ENCODE measurements around the gene AREL1. TPM values are rescaled to one million over a fixed set of nuclear protein-coding genes. Genes with fewer than 3 reads are reported as not detected.

Gene AREL1
- total and polyA plus RNA-seq, 2 of the 8 experiments (the other 6 are each of a cell fraction or from before 2014, with no cell fraction given): 31.4 to 49.1 TPM

DNA sequence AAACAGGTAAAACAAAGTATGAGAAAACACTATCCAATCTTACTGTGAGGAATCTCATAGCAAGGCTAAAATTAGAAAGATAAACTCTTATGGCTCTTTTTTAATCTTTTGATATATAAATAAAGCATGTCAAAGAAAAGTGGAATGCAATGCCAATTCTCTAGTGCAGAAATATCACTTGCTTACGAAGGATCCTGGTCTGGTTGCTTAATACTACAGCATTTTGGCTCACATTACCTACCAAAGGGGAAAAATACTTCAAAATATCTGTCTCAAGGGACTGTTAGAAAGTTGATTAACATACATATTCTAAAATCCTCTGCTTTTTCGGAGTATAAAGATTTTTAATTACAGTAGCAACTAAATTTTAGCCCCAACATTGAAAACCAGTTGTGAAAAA is 21.4 kb downstream of the AREL1 start:
- Histone ChIP-seq H4K20me1 (replicated peaks in 1 of 2; ENCODE audit: control insufficient read depth in 1 of 2, insufficient read depth in 2 of 2, low read length in 2 of 2) (peaks cover 0 to 3% of the 10 kb centered on the region in 2 experiments), H3K4ac (replicated peaks; ENCODE audit: insufficient read length, low read depth, low read length) (no peak overlapping the region), H3K36me3 (ENCODE audit: control insufficient read depth in 2 of 4, insufficient read depth in 4 of 4, low read length in 3 of 4) (peaks cover 0 to 13% (median 4%) of the 10 kb centered on the region in 4 experiments; a peak in 7 of 8 replicates), H3K23ac (ENCODE audit: insufficient read length) (no peak overlapping the region), H2BK20ac (ENCODE audit: low read length) (no peak overlapping the region), H2BK120ac (replicated peaks; ENCODE audit: low read depth, low read length) (no peak overlapping the region), H3K27me3 (replicated peaks in 1 of 4; ENCODE audit: control insufficient read depth in 3 of 4, extremely low read depth in 1 of 4, insufficient read depth in 3 of 4, low read length in 3 of 4) (no peaks in the 10 kb centered on the region), H3K27ac (ENCODE audit: low read depth, low read length) (no peak overlapping the region), H3K18ac (ENCODE audit: extremely low read depth, low read length) (no peak overlapping the region), H3K9me3 (ENCODE audit: insufficient read depth in 2 of 2, low read depth in 1 of 2, low read length in 1 of 2) (no peaks in the 10 kb centered on the region), H2AFZ (ENCODE audit: low read length) (no peak overlapping the region), H3K79me1 (ENCODE audit: low read depth, low read length) (peaks cover 3% of the 10 kb centered on the region; the same call in 1 of the 2 replicates), H3K79me2 (ENCODE audit: control insufficient read depth in 1 of 2, insufficient read depth in 2 of 2, low read length in 2 of 2) (peaks cover 0 to 20% of the 10 kb centered on the region in 2 experiments; a peak in 2 of 4 replicates), H3K4me1 (replicated peaks in 1 of 4; ENCODE audit: control insufficient read depth in 3 of 4, insufficient read depth in 4 of 4, low read length in 3 of 4) (no peaks in the 10 kb centered on the region), H3K56ac (replicated peaks; ENCODE audit: insufficient read length, low read depth, low read length) (no peak overlapping the region), H2BK12ac (ENCODE audit: low read depth, low read length) (no peak overlapping the region), H4K5ac (ENCODE audit: insufficient read length, low read depth, low read length) (no peak overlapping the region), H4K8ac (ENCODE audit: extremely low read depth, insufficient read depth, low read length) (no peak overlapping the region), H3K14ac (ENCODE audit: insufficient read length) (no peak overlapping the region), H3K4me2 (ENCODE audit: insufficient read depth in 1 of 2, low read depth in 2 of 2, low read length in 2 of 2) (no peak overlapping the region), H2AK5ac (ENCODE audit: low read depth, low read length) (no peak overlapping the region), H4K91ac (replicated peaks; ENCODE audit: insufficient read length, low read length) (no peak overlapping the region), H3K23me2 (ENCODE audit: low read depth, low read length) (no peaks in the 10 kb centered on the region), H2BK5ac (ENCODE audit: low read depth, low read length) (no peak overlapping the region), H2BK15ac (ENCODE audit: low read length) (no peak overlapping the region), H3K9ac (replicated peaks in 1 of 4; ENCODE audit: extremely low read depth in 1 of 4, low read depth in 3 of 4, low read length in 3 of 4) (no peak overlapping the region), H3K4me3 (ENCODE audit: extremely low read depth in 1 of 4, insufficient read depth in 2 of 4, low read depth in 3 of 4, low read length in 4 of 4) (no peak overlapping the region)
- ChIA-PET POLR2A (ENCODE audit: partially characterized antibody) (no interaction called here), CTCF (ENCODE audit: partially characterized antibody) (no interaction called here)
- TF ChIP-seq CHD2 (IDR thresholded peaks at IDR 0.05; ENCODE audit: low read length) (no peak), TCF12 (IDR thresholded peaks at IDR 0.05; ENCODE audit: low read depth, low read length) (no peak), E2F6 (IDR thresholded peaks at IDR 0.05) (no peak), EGR1 (IDR thresholded peaks at IDR 0.05; ENCODE audit: borderline replicate concordance, low read depth, low read length) (no peak), SIN3A (conservative IDR thresholded peaks at IDR 0.05 in 1 of 2, IDR thresholded peaks at IDR 0.05 in 1 of 2; ENCODE audit: low read depth in 1 of 2, low read length in 2 of 2) (no peak)
- FAIRE-seq: no peak
- WGBS, 2 experiments (ENCODE audit: extremely low coverage in 1 of 2, insufficient coverage in 1 of 2, insufficient read length in 1 of 2, insufficient replicate concordance in 2 of 2, low coverage in 1 of 2, low lambda C conversion rate in 2 of 2, missing lambda C conversion rate in 1 of 2): 86% methylated on average over 2 of the region's 2 CpGs; no CpG with 5 or more reads in 1 of the 2 experiments
- no peak for DNase-seq (ENCODE audit: low read depth in 1 of 2, low spot score in 2 of 2)
